K562 (cell line): ENCODE measurements around the gene ABCA10. TPM values are rescaled to one million over a fixed set of nuclear protein-coding genes. Genes with fewer than 3 reads are reported as not detected.

Experiments used
- ATAC-seq: fragments of 200-7000 bp; cut with Tn5 transposase; 3 replicates; pipeline ENCODE4 v1.9.1; 2020; ENCODE audit warnings: moderate library complexity
- BruUV-seq: library from RNA; stranded (reverse); fragments of 400-500 nt; replicated peaks from 2 replicates; lab custom pipeline; 2021; lab: Mats Ljungman, UMichigan
- CTCF ChIA-PET: fragments of 300-600 bp; formaldehyde crosslinking; extraction: SDS; loops from one replicate; lab custom pipeline; 2021; ENCODE audit warnings: low intra/inter-chr PET ratio; lab: Yijun Ruan, JAX
- POLR2A ChIA-PET: fragments of 300-600, 350-650 bp; sonication (Branson Sonifier 250); formaldehyde crosslinking; extraction: SDS; loops from one replicate; lab custom pipeline; 2021; ENCODE audit warnings: antibody characterized with exemption, inconsistent platforms; lab: Yijun Ruan, JAX
- DNase-seq, 4 experiments: peaks; one replicate each; pipeline versions ENCODE4 v3.0.0 to v3.0.0-alpha.2; 2011 to 2018; ENCODE audit warnings: low spot score in 3 of 4, mixed read lengths in 3 of 4; ENCODE audit errors: extremely low read depth in 1 of 4
- FAIRE-seq: peaks from 2 replicates; lab custom pipeline; 2011; peaks lifted over from hg19 to GRCh38; lab: Jason Lieb, UNC
- H2AFZ ChIP-seq: 2 replicates; pipeline ENCODE4 v1.6.0; 2011; ENCODE audit warnings: low read depth, low read length, control low read depth, inconsistent platforms
- H3K27ac ChIP-seq: fragments of 200-600 bp; 3 replicates; pipeline ENCODE4 v1.8.0; 2011; ENCODE audit warnings: low read depth, mild to moderate bottlenecking, control low read depth, inconsistent platforms, low read length, moderate library complexity, mixed read lengths; ENCODE audit errors: extremely low read depth
- H3K27me3 ChIP-seq, 2 experiments: fragments of 300-600 bp in 1 of 2; 2 replicates in 1 of 2; 3 replicates in 1 of 2; pipeline versions ENCODE4 v1.6.0 to v1.8.0; 2011; ENCODE audit warnings: inconsistent platforms in 2 of 2, low read length in 2 of 2, mild to moderate bottlenecking in 1 of 2, mixed read lengths in 1 of 2, moderate library complexity in 1 of 2; ENCODE audit not compliant: control insufficient read depth in 2 of 2, insufficient read depth in 2 of 2
- H3K36me3 ChIP-seq: fragments of 300-600 bp; 3 replicates; pipeline ENCODE4 v1.8.0; 2011; ENCODE audit warnings: mild to moderate bottlenecking, low read length, inconsistent platforms; ENCODE audit not compliant: control insufficient read depth, insufficient read depth
- H3K4me1 ChIP-seq, 2 experiments: fragments of 200-600 bp in 1 of 2; replicated peaks in 1 of 2; 2 replicates in 1 of 2; 3 replicates in 1 of 2; pipeline versions ENCODE4 v1.5.1 to v1.8.0; 2011; ENCODE audit warnings: inconsistent platforms in 2 of 2, low read length in 2 of 2, mild to moderate bottlenecking in 1 of 2, mixed read lengths in 1 of 2, moderate library complexity in 1 of 2; ENCODE audit not compliant: control insufficient read depth in 2 of 2, insufficient read depth in 2 of 2
- H3K4me2 ChIP-seq: 2 replicates; pipeline ENCODE4 v1.6.1; 2011; ENCODE audit warnings: low read length, control low read depth, inconsistent platforms, mixed read lengths; ENCODE audit not compliant: insufficient read depth
- H3K4me3 ChIP-seq: fragments of 200-600 bp; sonication (generic), shearing (Covaris generic); 2 replicates; pipeline ENCODE4 v1.5.1; 2016; ENCODE audit warnings: control low read depth, inconsistent platforms
- H3K79me2 ChIP-seq: fragments of 200-600 bp; 3 replicates; pipeline ENCODE4 v1.8.0; 2011; ENCODE audit warnings: low read length, inconsistent platforms; ENCODE audit not compliant: control insufficient read depth, insufficient read depth
- H3K9ac ChIP-seq, 2 experiments: 2 replicates each; pipeline versions ENCODE4 v1.6.0 to v1.6.1; 2011; ENCODE audit warnings: low read depth in 2 of 2, low read length in 2 of 2, control low read depth in 1 of 2, inconsistent platforms in 1 of 2, mild to moderate bottlenecking in 1 of 2, mixed read lengths in 1 of 2; ENCODE audit not compliant: insufficient read depth in 1 of 2
- H3K9me1 ChIP-seq: one replicate; pipeline ENCODE4 v1.6.0; 2011; ENCODE audit warnings: inconsistent platforms, mild to moderate bottlenecking, low read length, moderate library complexity; ENCODE audit not compliant: control insufficient read depth, insufficient read depth
- H3K9me3 ChIP-seq: replicated peaks from 2 replicates; pipeline ENCODE4 v1.5.1; 2011; ENCODE audit warnings: low read depth, low read length, inconsistent platforms; ENCODE audit not compliant: control insufficient read depth, insufficient read depth
- H4K20me1 ChIP-seq: replicated peaks from 2 replicates; pipeline ENCODE4 v1.6.1; 2011; ENCODE audit warnings: low read length, inconsistent platforms, mixed read lengths; ENCODE audit not compliant: control insufficient read depth, insufficient read depth
- NFIC ChIP-seq: fragments of 450-650 bp; IDR thresholded peaks from 2 replicates; pipeline ENCODE4 v1.6.1; 2017; ENCODE audit warnings: mild to moderate bottlenecking, inconsistent platforms
- ZNF444 ChIP-seq: fragments of 250-450 bp; sonication (Bioruptor Pico); IDR thresholded peaks from 2 replicates; pipeline ENCODE4 v1.4.0; 2020; ENCODE audit warnings: mild to moderate bottlenecking, moderate library complexity
- WGBS: fragments of 100-300 bp; shearing (Covaris generic); methylation state at CpG from one replicate; pipeline ENCODE4 v1.1.6; 2016; ENCODE audit warnings: low coverage, mixed read lengths; ENCODE audit not compliant: insufficient coverage; ENCODE audit errors: missing lambda C conversion rate; 5-methylcytosine and 5-hydroxymethylcytosine counted together
- in situ Hi-C: fragments of 300-500 bp; cut with MboI; formaldehyde crosslinking; loops from 4 replicates; pipeline ENCODE4 v1.15.0; 2018; ENCODE audit warnings: inconsistent platforms, mixed read lengths
- intact Hi-C: fragments of 100-400 bp; cut with micrococcal nuclease; formaldehyde crosslinking; loops from 2 replicates; pipeline ENCODE4 v1.14.2; 2022
- polyA plus RNA-seq, 8 experiments: library from polyadenylated mRNA; depleted of rRNA in 4 of 8; stranded (reverse) in 5 of 8; unstranded in 3 of 8; fragments of >200 nt; fragmentation: Nextera tagmentation in 2 of 8; fragmentation: Illumina TruSeq in 1 of 8; extraction: Ambion mirVana in 2 of 8; extraction: Trizol in 1 of 8; gene quantifications; 2 replicates each; pipeline versions ENCODE4 v1.2.1 to v1.2.3, GENCODE V29; 2011 to 2014; ENCODE audit warnings: inconsistent platforms in 1 of 8, missing spikeins in 1 of 8
- total RNA-seq, 7 experiments: library from RNA; depleted of rRNA in 6 of 7; stranded (reverse); fragments of >200 nt in 6 of 7; fragmentation: Illumina TruSeq in 2 of 7; extraction: Trizol in 2 of 7; gene quantifications; 2 replicates each; pipeline versions ENCODE4 v1.2.1 to v1.2.3, GENCODE V29; 2011 to 2021; ENCODE audit warnings: low replicate concordance in 1 of 7
- TF ChIP-seq, protein P1 (sequence below), 2 experiments: fragments of 450-650 bp in 1 of 2; sonication (generic) in 1 of 2; formaldehyde crosslinking in 1 of 2; IDR thresholded peaks in 1 of 2; conservative IDR thresholded peaks in 1 of 2; 2 replicates each; pipeline versions ENCODE4 v1.6.1 to v1.8.1; 2016 to 2023; ENCODE audit warnings: mild to moderate bottlenecking in 2 of 2, moderate library complexity in 2 of 2, inconsistent platforms in 1 of 2, missing genetic modification reagents in 1 of 2

Gene ABCA10
- total and polyA plus RNA-seq, 9 of the 15 experiments (the other 6 are each of a cell fraction or from before 2014, with no cell fraction given), result 0.04 to 0.45 (median 0.15) TPM; not detected in 1

DNA sequence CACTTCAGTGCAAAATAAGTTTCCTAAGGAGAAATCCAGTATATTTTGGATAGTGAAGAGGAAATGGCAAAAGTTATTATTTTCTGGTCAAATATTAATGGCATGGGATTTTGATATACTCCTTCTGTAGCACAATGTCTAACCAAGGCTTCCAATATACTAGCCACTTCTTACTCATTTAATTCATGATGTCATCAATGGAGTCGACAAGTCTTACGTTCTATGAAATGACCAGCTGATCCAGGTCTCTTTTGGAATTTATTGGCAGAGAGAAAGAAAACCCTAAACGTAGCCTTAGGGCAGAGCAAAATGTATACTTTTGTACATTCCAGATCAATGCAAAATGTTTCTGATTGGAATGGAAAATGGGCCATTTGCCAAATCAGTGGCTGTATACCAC is 8.3 kb upstream of the ABCA10 start:
- WGBS, result 64% methylated on average over 3 of the region's 3 CpGs
- H3K4me2 ChIP-seq, result no peak overlapping the region
- no peaks in the 10 kb centered on the region for H3K27me3 ChIP-seq
- POLR2A ChIA-PET, result interaction anchor here (0.6 to 1.1 kb wide), 2 partner anchors 461 to 1050 kb away, joined by 3 read pairs; no protein-coding TSS in a partner anchor
- intact Hi-C loops (loop anchor here (5.0 kb wide), 1 partner anchor 265 kb away; no protein-coding TSS in a partner anchor), in situ Hi-C loops (loop anchor here (25.0 kb wide), 1 partner anchor 275 kb away; the partner anchor contains the start of gene ABCA8)
- H3K9me3 ChIP-seq, result no peaks in the 10 kb centered on the region
- H4K20me1 ChIP-seq, result no peaks in the 10 kb centered on the region
- H2AFZ ChIP-seq, result no peak overlapping the region
- DNase-seq (no peak), FAIRE-seq (no peak), ATAC-seq (no peak)
- H3K9me1 ChIP-seq, result no peaks in the 10 kb centered on the region
- TF ChIP-seq, protein P1, sequence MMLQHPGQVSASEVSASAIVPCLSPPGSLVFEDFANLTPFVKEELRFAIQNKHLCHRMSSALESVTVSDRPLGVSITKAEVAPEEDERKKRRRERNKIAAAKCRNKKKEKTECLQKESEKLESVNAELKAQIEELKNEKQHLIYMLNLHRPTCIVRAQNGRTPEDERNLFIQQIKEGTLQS (IDR thresholded peaks at IDR 0.05), result peak; percentile 13; the same call in 1 of the 2 replicates
- TF ChIP-seq, protein P1 (CRISPR knock-in tag; conservative IDR thresholded peaks at IDR 0.05), result no peak
- no peak for TF ChIP-seq ZNF444 (CRISPR knock-in tag)
- TF ChIP-seq NFIC, result peak; percentile 38
- CTCF ChIA-PET, result interaction anchor here (1.5 to 4.0 kb wide), 2 partner anchors 459 to 463 kb away, joined by 7 to 44 read pairs; no protein-coding TSS in a partner anchor
- H3K27ac ChIP-seq, result no peak overlapping the region
- H3K4me1 ChIP-seq, result peaks cover 0 to 15% of the 10 kb centered on the region in 2 experiments; a peak in 2 of 5 replicates
- BruUV-seq, result no TSS peak
- no peak overlapping the region for H3K9ac ChIP-seq
- no peaks in the 10 kb centered on the region for H3K79me2 ChIP-seq
- H3K4me3 ChIP-seq, result no peak overlapping the region
- H3K36me3 ChIP-seq, result no peaks in the 10 kb centered on the region
